DOHH2 (cell line): Measurements from ENCODE around the gene MAP3K5.

Experiments used
- H3F3A ChIP-seq: fragments of 200-600 bp; sonication (generic), shearing (Covaris generic); 2 replicates; pipeline ENCODE4 v1.6.0; 2016; ENCODE audit warnings: antibody characterized with exemption, mild to moderate bottlenecking; ENCODE audit not compliant: control insufficient read depth, insufficient read depth
- H3K27ac ChIP-seq: fragments of 200-600 bp; sonication (generic); 2 replicates; pipeline ENCODE4 v1.5.1; 2014; ENCODE audit warnings: low read depth, mild to moderate bottlenecking, low read length, moderate library complexity
- H3K27me3 ChIP-seq: fragments of 200-600 bp; sonication (generic); 2 replicates; pipeline ENCODE4 v1.6.1; 2014; ENCODE audit warnings: mild to moderate bottlenecking, low read length, mixed read lengths; ENCODE audit not compliant: control insufficient read depth
- H3K36me3 ChIP-seq: fragments of 200-600 bp; sonication (generic); 2 replicates; pipeline ENCODE4 v1.6.1; 2014; ENCODE audit warnings: mild to moderate bottlenecking, low read length, moderate library complexity, mixed read lengths; ENCODE audit not compliant: control insufficient read depth
- H3K4me1 ChIP-seq: fragments of 200-600 bp; sonication (generic); 2 replicates; pipeline ENCODE4 v1.6.1; 2014; ENCODE audit warnings: mild to moderate bottlenecking, low read length, mixed read lengths; ENCODE audit not compliant: control insufficient read depth
- H3K4me2 ChIP-seq: fragments of 200-600 bp; sonication (generic); 2 replicates; pipeline ENCODE4 v1.6.0; 2014; ENCODE audit warnings: mild to moderate bottlenecking, low read length, moderate library complexity
- H3K4me3 ChIP-seq: fragments of 200-600 bp; sonication (generic); 2 replicates; pipeline ENCODE4 v1.5.1; 2014; ENCODE audit warnings: mild to moderate bottlenecking, low read length, mixed read lengths
- H3K79me2 ChIP-seq: fragments of 200-600 bp; sonication (generic); 2 replicates; pipeline ENCODE4 v1.6.1; 2014; ENCODE audit warnings: mild to moderate bottlenecking, low read length, mixed read lengths; ENCODE audit not compliant: control insufficient read depth
- H3K9me2 ChIP-seq: fragments of 200-600 bp; sonication (generic); replicated peaks from 2 replicates; pipeline ENCODE4 v1.6.1; 2014; ENCODE audit warnings: mild to moderate bottlenecking, low read length, mixed read lengths; ENCODE audit not compliant: control insufficient read depth
- H3K9me3 ChIP-seq: fragments of 200-600 bp; sonication (generic); 2 replicates; pipeline ENCODE4 v1.6.1; 2014; ENCODE audit warnings: antibody characterized with exemption, low read length, mixed read lengths; ENCODE audit not compliant: control insufficient read depth, insufficient read depth
- H4K20me1 ChIP-seq: fragments of 200-600 bp; sonication (generic); 2 replicates; pipeline ENCODE4 v1.6.0; 2014; ENCODE audit warnings: low read depth, mild to moderate bottlenecking, antibody characterized with exemption, low read length, moderate library complexity; ENCODE audit not compliant: control insufficient read depth, insufficient read depth
- CTCF ChIP-seq: fragments of 200-600 bp; sonication (generic); IDR thresholded peaks from one replicate; pipeline ENCODE4 v1.5.1; 2014; ENCODE audit warnings: antibody characterized with exemption, mild to moderate bottlenecking, low read depth, low read length; ENCODE audit not compliant: poor library complexity, severe bottlenecking
- EZH2phosphoT487 ChIP-seq: fragments of 200-600 bp; sonication (generic); IDR thresholded peaks from 2 replicates; pipeline ENCODE4 v1.6.1; 2017; ENCODE audit warnings: borderline replicate concordance, mild to moderate bottlenecking, antibody characterized with exemption, low read length, moderate library complexity, mixed read lengths

The MAP3K5 gene

DNA sequence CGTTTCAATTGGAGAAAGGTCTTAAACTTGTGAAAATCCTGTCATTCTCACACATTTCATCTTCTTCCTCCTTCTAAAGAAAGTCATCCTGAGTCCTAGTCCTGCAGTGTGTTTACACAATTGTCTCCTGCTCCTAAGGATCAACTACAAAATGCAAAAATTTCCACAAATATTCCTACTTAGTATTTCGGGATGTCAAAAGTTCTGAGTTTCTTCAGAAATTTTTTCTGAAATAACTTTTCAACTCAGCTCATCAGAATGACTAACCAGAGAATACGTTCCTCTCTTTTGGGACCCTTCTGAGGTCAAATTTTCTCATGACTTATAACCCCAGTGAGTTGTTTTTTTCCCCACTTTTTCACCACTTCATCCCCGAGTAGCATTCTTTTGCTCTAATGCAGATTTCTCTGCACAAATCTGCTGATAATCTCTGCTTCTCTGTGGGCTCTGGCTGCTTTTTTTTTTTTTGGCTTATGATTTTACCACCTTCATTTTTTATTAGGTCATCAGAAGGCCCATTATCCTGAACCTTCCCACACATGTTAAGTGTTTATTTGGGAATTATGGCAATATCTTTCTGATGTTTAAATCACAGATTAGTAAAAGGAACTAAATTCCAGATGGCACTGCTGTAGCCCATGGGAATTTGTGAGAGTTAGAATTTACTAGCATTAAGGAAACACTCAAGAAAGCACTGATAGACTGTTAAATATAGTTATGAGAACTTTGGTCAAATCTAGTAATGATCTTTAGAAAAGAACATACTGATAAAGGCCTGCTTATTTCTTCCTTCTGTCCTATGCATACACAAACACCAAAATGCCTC, 41.4 kb downstream of the MAP3K5 start:
- no peaks in the 10 kb centered on the region for H3K79me2 ChIP-seq
- H3K27ac ChIP-seq, result no peak overlapping the region
- H3K4me2 ChIP-seq, result no peak overlapping the region

GRCh38 chr6:136749359-136749997, 42.8 kb downstream of the MAP3K5 start:
- Histone ChIP-seq H3K9me2 (no peaks in the 10 kb centered on the region), H3K27ac (no peak overlapping the region), H4K20me1 (no peaks in the 10 kb centered on the region), H3K4me2 (no peak overlapping the region), H3K79me2 (no peaks in the 10 kb centered on the region), H3K4me3 (no peak overlapping the region), H3K36me3 (no peaks in the 10 kb centered on the region), H3K9me3 (no peaks in the 10 kb centered on the region), H3K4me1 (no peaks in the 10 kb centered on the region), H3F3A (no peaks in the 10 kb centered on the region), H3K27me3 (peaks cover 3% of the 10 kb centered on the region; the same call in 1 of the 2 replicates)
- TF ChIP-seq CTCF (no peak), EZH2phosphoT487 (no peak)

More for the DNA sequence above, 41.4 kb downstream of the MAP3K5 start:
- H3K9me2 ChIP-seq, result no peaks in the 10 kb centered on the region
- H4K20me1 ChIP-seq, result no peaks in the 10 kb centered on the region
- H3K4me3 ChIP-seq, result no peak overlapping the region
- no peaks in the 10 kb centered on the region for H3K36me3 ChIP-seq
- H3K27me3 ChIP-seq, result peaks cover 3% of the 10 kb centered on the region; the same call in 1 of the 2 replicates
- TF ChIP-seq EZH2phosphoT487 (no peak), CTCF (no peak)
- H3F3A ChIP-seq, result no peaks in the 10 kb centered on the region
- H3K4me1 ChIP-seq, result no peaks in the 10 kb centered on the region
- no peaks in the 10 kb centered on the region for H3K9me3 ChIP-seq

- H3K4me1 ChIP-seq, result no peaks in the 10 kb centered on the region
- no peak overlapping the region for H3K27ac ChIP-seq
- H3K79me2 ChIP-seq, result no peaks in the 10 kb centered on the region
- H3K4me2 ChIP-seq, result no peak overlapping the region
- H3K36me3 ChIP-seq, result no peaks in the 10 kb centered on the region
- TF ChIP-seq EZH2phosphoT487 (no peak), CTCF (no peak)
- no peaks in the 10 kb centered on the region for H4K20me1 ChIP-seq
- H3K9me3 ChIP-seq, result no peaks in the 10 kb centered on the region
- no peak overlapping the region for H3K4me3 ChIP-seq
- no peaks in the 10 kb centered on the region for H3F3A ChIP-seq
- peaks cover 3% of the 10 kb centered on the region; the same call in 1 of the 2 replicates for H3K27me3 ChIP-seq
- no peaks in the 10 kb centered on the region for H3K9me2 ChIP-seq
Observed at GRCh38 chr6:136747507-136747906, 44.8 kb downstream of the MAP3K5 start.
